ENCODE measurements around the gene KIZ.

The KIZ gene

GRCh38 chr20:21125849-21126580, at the start of gene KIZ:
Gene KIZ (plus strand): TSS chr20:21126082. CDS start chr20:21126116, 34 bp downstream.
- peak within 1 kb of the TSS; percentile 77 for H3K4me3 ChIP-seq (ENCODE audit: low read depth, low read length)
- DNase-seq (ENCODE audit: low read depth), result peak; percentile 97
- peak; percentile 92 for TF ChIP-seq POLR2A (IDR thresholded peaks at IDR 0.05; ENCODE audit: extremely low read depth, insufficient read length)
- TF ChIP-seq, protein P1, sequence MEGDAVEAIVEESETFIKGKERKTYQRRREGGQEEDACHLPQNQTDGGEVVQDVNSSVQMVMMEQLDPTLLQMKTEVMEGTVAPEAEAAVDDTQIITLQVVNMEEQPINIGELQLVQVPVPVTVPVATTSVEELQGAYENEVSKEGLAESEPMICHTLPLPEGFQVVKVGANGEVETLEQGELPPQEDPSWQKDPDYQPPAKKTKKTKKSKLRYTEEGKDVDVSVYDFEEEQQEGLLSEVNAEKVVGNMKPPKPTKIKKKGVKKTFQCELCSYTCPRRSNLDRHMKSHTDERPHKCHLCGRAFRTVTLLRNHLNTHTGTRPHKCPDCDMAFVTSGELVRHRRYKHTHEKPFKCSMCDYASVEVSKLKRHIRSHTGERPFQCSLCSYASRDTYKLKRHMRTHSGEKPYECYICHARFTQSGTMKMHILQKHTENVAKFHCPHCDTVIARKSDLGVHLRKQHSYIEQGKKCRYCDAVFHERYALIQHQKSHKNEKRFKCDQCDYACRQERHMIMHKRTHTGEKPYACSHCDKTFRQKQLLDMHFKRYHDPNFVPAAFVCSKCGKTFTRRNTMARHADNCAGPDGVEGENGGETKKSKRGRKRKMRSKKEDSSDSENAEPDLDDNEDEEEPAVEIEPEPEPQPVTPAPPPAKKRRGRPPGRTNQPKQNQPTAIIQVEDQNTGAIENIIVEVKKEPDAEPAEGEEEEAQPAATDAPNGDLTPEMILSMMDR (IDR thresholded peaks at IDR 0.05; ENCODE audit: low read depth, low read length), result peak; percentile 29
- TF ChIP-seq MYC (IDR thresholded peaks at IDR 0.05; ENCODE audit: low read depth, low read length), result peak; percentile 52; the same call in 1 of the 2 replicates
- peak; percentile 45 for TF ChIP-seq MAX (IDR thresholded peaks at IDR 0.05; ENCODE audit: low read depth, low read length)

GRCh38 chr20:21077809-21078345, 48.0 kb upstream of the KIZ start:
- no peak for DNase-seq (ENCODE audit: low read depth)
- no peak overlapping the region for H3K4me3 ChIP-seq (ENCODE audit: low read depth, low read length)
- TF ChIP-seq, protein P1 (IDR thresholded peaks at IDR 0.05; ENCODE audit: low read depth, low read length), result no peak
- TF ChIP-seq MAX (IDR thresholded peaks at IDR 0.05; ENCODE audit: low read depth, low read length), result no peak
- no peak for TF ChIP-seq MYC (IDR thresholded peaks at IDR 0.05; ENCODE audit: low read depth, low read length)
- TF ChIP-seq POLR2A (IDR thresholded peaks at IDR 0.05; ENCODE audit: extremely low read depth, insufficient read length), result no peak

GRCh38 chr20:21082584-21082983, 43.3 kb upstream of the KIZ start:
- DNase-seq (ENCODE audit: low read depth), result no peak
- no peak overlapping the region for H3K4me3 ChIP-seq (ENCODE audit: low read depth, low read length)
- TF ChIP-seq POLR2A (IDR thresholded peaks at IDR 0.05; ENCODE audit: extremely low read depth, insufficient read length), result no peak
- TF ChIP-seq MAX (IDR thresholded peaks at IDR 0.05; ENCODE audit: low read depth, low read length), result no peak
- no peak for TF ChIP-seq MYC (IDR thresholded peaks at IDR 0.05; ENCODE audit: low read depth, low read length)
- TF ChIP-seq, protein P1 (IDR thresholded peaks at IDR 0.05; ENCODE audit: low read depth, low read length), result no peak

DNA sequence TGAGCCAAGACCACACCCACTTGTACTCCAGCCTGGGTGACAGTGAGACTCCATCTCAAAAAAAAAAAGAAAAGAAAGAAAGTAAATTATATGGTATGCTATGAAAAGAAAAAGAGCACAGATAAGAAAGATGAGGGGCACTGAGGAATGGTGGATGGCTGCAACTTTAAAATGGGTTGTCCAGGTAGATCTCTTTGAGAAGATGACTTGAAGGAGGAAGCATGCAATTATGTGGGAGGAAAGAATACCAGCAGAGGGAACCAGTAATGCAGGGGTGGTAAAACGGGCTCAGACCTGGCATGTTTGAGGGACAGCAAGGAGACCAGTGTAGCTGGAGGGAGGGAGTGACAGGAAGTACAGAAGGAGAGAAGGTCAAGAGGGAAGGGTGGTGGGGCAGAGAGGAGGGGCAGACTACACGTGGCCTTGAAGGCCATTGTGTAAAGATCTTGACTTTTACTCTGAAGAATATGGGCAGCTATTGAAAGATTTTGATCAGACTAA, 42.0 kb upstream of the KIZ start:
- H3K4me3 ChIP-seq (ENCODE audit: low read depth, low read length), result no peak overlapping the region
- no peak for TF ChIP-seq MAX (IDR thresholded peaks at IDR 0.05; ENCODE audit: low read depth, low read length)
- DNase-seq (ENCODE audit: low read depth), result peak; percentile 63

GRCh38 chr20:21087862-21088540, 37.9 kb upstream of the KIZ start:
- TF ChIP-seq MYC (IDR thresholded peaks at IDR 0.05; ENCODE audit: low read depth, low read length) (no peak), POLR2A (IDR thresholded peaks at IDR 0.05; ENCODE audit: extremely low read depth, insufficient read length) (no peak), MAX (IDR thresholded peaks at IDR 0.05; ENCODE audit: low read depth, low read length) (no peak)
- TF ChIP-seq, protein P1 (IDR thresholded peaks at IDR 0.05; ENCODE audit: low read depth, low read length), result no peak
- no peak for DNase-seq (ENCODE audit: low read depth)

GRCh38 chr20:21089391-21089790, 36.5 kb upstream of the KIZ start:
- TF ChIP-seq POLR2A (IDR thresholded peaks at IDR 0.05; ENCODE audit: extremely low read depth, insufficient read length), result no peak
- TF ChIP-seq MAX (IDR thresholded peaks at IDR 0.05; ENCODE audit: low read depth, low read length), result no peak
- TF ChIP-seq, protein P1 (IDR thresholded peaks at IDR 0.05; ENCODE audit: low read depth, low read length), result no peak
- TF ChIP-seq MYC (IDR thresholded peaks at IDR 0.05; ENCODE audit: low read depth, low read length), result no peak
- no peak for DNase-seq (ENCODE audit: low read depth)

More at GRCh38 chr20:21087862-21088540, 37.9 kb upstream of the KIZ start:
- no peak overlapping the region for H3K4me3 ChIP-seq (ENCODE audit: low read depth, low read length)

More at GRCh38 chr20:21089391-21089790, 36.5 kb upstream of the KIZ start:
- no peak overlapping the region for H3K4me3 ChIP-seq (ENCODE audit: low read depth, low read length)

Measured in NB4 (cell line).